NCI-H2081 treated with DMSO at 0.1 percent for 48 hours (cell line): ENCODE results near the gene LRFN3.
"Not testable (repeated sequence)": the region's sequence is repeated elsewhere in the genome, so short reads cannot be mapped to it uniquely, and the experiment has no call there.

ENCODE experiments used
- DNase-seq: peaks from one replicate; lab custom pipeline; 2025; lab: John Stamatoyannopoulos, UW

Gene LRFN3

GRCh38 chr19:35975608-35976214, 39.5 kb downstream of the LRFN3 start:
- no peak for DNase-seq

DNA sequence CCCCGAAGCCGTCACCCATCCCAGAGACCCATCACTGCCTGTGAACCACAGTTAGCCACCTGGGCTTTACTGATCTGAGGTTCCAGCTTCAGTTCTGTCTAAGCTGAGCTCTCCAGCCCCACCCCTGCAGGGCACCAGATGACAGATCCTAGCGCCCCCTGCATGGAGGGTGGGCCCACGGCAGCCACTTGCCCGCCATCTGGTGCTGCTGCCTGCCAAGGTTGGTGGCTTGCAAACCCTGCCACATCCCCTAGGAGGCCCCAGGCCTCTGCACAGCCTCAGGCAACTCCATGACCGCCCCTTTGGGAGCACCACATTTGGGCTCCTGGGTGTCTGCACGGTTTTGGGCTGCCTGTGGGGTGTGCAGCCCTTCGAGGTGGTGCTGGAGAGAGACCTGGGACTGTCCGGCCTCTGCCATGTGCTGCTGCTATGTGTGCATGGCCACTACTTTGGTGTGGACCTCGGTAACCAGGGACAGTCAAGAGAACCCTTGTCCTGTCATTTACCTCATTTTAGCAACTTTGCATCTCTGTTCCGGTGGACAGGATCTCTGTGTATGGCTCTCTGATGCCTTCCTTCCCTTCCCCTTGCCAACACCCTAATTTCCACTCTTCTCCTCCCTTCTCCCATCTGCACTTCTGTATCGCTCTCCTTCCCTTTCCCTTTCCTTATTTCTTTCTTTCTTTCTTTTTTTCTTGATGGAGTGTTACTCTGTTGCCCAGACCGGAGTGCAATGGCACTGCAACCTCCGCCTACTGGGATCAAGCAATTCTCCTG, 41.5 kb downstream of the LRFN3 start:
- DNase-seq: no peak

- DNase-seq: no peak
Measured at GRCh38 chr19:35978271-35978670, 42.1 kb downstream of the LRFN3 start.

DNA sequence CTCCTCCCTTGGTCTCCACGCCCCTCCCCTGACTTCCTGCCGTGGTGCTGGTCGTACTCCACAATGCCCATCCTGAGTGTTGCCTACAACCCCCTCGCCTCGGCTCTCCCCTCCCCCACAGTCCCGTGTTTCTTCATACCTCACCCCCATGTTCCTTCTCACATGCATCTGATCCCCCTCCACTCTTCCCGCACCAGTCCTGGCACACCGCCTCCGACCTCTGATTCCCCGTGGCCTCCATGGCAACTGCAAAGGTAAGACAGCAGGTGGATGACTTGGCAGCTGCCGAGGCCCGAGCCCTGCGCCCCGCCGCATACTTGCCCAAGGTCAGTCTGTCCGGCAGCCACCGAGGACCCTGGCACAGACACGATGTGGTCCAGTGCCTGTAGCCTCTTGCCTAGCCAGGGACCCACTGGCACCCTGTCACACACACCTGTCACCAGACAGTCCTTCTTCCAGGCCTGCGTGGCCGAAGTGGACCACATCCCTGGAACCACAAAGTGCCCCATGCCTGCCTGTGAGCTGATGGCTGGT, 42.7 kb downstream of the LRFN3 start:
- DNase-seq: no peak

- not testable (repeated sequence) for DNase-seq
Measured at GRCh38 chr19:35980997-35981396, 44.8 kb downstream of the LRFN3 start.

- DNase-seq: no peak
Measured at GRCh38 chr19:35983177-35983576, 47.0 kb downstream of the LRFN3 start.

- no peak for DNase-seq
Measured at GRCh38 chr19:35986111-35986510, 49.9 kb downstream of the LRFN3 start.

DNA sequence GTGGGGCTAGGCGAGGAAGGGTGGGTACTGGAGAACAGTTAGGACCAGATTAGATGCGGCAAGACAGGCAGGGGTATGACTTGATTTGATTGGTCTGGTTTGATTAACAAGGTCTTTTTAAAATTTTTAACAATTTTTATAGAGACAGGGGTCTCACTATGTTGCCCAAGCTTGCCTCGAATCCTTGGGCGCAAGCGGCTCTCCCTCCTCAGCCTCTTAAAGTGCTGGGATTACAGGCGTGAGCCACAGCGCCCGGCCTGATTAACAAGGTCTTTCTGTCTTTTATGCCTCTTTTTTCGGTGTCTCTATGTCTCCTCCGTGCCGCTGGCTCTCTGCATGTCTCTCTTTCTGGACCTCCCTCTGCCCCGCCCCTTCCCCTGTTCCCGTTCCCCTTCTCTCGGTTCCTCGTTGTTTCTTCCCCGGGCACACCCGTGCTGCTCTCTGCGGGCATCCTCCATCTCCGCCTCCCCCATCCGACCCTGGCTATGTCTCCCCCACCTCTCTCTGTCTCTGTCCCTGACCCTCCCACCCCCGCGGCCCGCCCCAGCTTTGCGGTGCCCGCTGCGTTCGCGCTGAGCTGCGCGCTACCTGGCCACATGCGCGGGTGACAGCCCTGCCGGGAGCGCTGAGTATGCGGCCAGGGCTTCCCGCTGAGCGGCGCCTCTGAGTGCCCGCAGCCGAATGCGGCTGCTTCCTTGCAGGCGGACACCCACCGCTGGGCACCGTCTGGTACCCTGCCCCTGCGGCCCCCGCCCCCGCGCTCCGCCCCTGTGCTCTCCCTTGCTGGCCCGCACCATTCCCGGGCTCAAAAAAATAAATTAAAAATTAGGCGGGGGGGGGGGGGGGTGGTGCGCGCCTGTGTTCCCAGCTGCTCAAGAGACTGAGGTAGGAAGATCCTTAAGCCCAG, 50.7 kb downstream of the LRFN3 start:
- DNase-seq: no peak

DNA sequence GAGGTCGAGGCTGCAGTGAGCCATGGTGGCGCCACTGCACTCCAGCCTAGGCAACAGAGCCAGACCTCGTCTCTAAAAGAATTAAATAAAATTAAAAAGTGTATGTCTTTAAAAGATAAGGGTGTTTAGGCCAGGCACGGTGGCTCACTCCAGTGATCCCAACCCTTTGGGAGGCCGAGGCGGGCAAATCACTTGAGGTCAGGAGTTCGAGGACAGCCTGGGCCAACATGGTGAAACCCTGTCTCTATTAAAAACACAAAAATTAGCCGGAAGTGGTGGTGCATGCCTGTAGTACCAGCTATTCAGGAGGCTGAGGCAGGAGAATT, 51.4 kb downstream of the LRFN3 start:
- DNase-seq: no peak

DNA sequence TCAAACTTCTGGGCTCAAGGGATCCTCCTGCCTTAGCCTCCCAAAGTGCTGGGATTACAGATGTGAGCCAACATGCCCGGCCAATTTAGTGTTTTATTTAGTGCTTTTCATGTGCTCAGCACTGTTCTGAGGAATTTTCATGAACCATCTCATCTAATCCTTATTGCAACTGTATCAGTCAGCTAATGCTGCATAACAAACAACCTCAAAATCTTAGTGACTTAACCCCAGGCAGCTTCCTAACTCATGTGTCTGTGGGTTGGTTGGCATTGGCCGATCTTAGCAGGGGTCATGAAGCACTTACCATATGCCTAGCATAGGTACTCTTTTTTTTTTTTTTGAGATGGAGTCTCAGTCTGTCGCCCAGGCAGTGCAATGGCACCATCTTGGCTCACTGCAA, 52.6 kb downstream of the LRFN3 start:
- no peak for DNase-seq

GRCh38 chr19:35990156-35990555, 54.0 kb downstream of the LRFN3 start:
- DNase-seq: no peak

GRCh38 chr19:35990771-35991730, 54.9 kb downstream of the LRFN3 start:
- no peak for DNase-seq

DNA sequence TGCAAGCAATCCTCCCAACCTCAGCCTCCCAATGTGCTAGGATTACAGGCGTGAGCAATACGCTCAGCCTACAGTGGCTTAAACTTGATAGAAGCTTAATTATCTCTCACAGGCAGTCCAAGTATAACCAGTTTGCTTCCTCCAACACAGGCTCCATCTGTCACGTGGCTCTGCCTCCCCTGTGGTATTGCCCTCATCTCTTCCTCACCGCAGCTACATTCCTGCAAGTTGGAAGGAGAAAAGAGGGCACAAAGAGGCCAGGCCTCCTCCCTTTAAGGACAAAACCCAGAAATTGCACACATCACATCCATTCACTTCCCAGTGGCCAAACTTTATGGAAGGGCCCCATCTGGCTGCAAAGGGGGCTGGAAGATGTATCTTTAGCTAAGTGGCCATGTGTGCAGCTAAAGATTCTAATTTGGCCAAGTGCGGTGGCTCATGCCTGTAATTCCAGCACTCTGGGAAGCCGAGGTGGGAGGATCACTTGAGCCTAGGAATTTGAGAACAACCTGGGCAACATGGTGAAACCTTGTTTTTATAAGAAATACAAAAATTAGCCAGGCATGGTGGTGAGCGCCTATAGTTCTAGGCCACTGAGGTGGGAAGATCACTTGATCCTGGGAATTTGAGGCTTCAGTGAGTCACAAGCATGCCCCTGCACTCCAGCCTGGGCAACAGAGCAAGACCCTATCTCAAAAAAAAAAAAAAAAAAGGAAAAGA, 55.7 kb downstream of the LRFN3 start:
- DNase-seq: no peak

GRCh38 chr19:35992907-35993765, 57.0 kb downstream of the LRFN3 start:
- DNase-seq: no peak

DNA sequence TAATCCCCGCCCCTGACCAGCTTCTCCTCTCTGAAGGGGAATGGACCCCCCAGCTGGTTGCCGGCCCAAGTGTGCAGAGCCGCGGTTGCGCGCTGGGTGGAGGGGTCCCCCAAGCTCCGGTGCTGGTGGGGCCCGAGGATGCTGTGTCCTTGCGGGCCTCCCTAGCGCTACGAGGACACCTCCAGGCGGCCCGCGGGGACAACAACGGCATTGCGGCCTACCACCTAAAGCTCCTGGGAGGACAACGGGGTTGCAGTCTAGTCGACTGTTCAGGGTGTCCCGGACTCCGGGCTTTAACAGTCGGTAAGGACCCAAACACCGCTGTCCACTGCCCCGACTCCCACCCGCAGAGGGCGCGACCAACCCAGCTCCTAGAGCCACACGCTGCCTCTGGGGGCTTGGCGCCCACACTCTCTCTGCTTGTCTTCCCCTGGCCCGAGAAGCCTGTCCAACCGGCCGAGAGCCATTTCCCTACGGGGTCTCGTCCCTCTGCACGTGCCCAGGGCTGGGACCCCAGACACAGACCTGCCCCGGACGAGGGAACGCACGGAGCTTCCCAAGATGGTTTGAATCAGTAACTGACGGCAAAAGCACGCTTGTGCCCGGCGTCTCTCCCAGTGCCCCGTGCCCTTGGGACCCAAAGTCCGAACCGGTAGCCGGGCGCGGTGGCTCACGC, 57.9 kb downstream of the LRFN3 start:
- no peak for DNase-seq
